GM12878 (cell line): ENCODE data around the gene ADAMTSL3. TPM values are rescaled to one million over a fixed set of nuclear protein-coding genes. Genes with fewer than 3 reads are reported as not detected.
"Not testable (repeated sequence)": the region's sequence is repeated elsewhere in the genome, so short reads cannot be mapped to it uniquely, and the experiment has no call there.

Source experiments
- ATAC-seq: fragments of 200-7000 bp; cut with Tn5 transposase; 3 replicates; pipeline ENCODE4 v1.9.1; 2020; ENCODE audit warnings: mild to moderate bottlenecking, moderate library complexity
- BruUV-seq: library from RNA; stranded (reverse); fragments of 400-500 nt; replicated peaks from 2 replicates; lab custom pipeline; 2021; lab: Mats Ljungman, UMichigan
- CTCF ChIA-PET: fragments of 300-600 bp; sonication (Branson Sonifier 250); formaldehyde crosslinking; extraction: SDS; loops from one replicate; lab custom pipeline; 2021; ENCODE audit warnings: inconsistent platforms; lab: Yijun Ruan, JAX
- POLR2A ChIA-PET: fragments of 350-600 bp; formaldehyde crosslinking; extraction: SDS; loops from one replicate; lab custom pipeline; 2021; ENCODE audit warnings: inconsistent platforms; lab: Charles Lee
- RAD21 ChIA-PET: fragments of 300-600 bp; sonication (Branson Sonifier 250); formaldehyde crosslinking; loops from one replicate; lab custom pipeline; 2023; ENCODE audit warnings: antibody characterized with exemption; ENCODE audit not compliant: unreplicated experiment; lab: Charles Lee
- SMC1A ChIA-PET: fragments of 300-600 bp; sonication (Branson Sonifier 250); formaldehyde crosslinking; loops from one replicate; lab custom pipeline; 2023; ENCODE audit not compliant: unreplicated experiment, uncharacterized antibody; lab: Charles Lee
- DNase-seq: peaks from one replicate; pipeline ENCODE4 v3.0.0-alpha.2; 2011; ENCODE audit warnings: low read depth, low spot score
- FAIRE-seq: peaks from 3 replicates; lab custom pipeline; 2011; peaks lifted over from hg19 to GRCh38; lab: Jason Lieb, UNC
- H2AFZ ChIP-seq: 2 replicates; pipeline ENCODE4 v1.6.0; 2011; ENCODE audit warnings: low read depth, low read length, control low read depth; ENCODE audit not compliant: control insufficient read depth
- H3K27ac ChIP-seq: 2 replicates; pipeline ENCODE4 v1.5.1; 2011; ENCODE audit warnings: control low read depth; ENCODE audit not compliant: control insufficient read depth, insufficient read depth
- H3K27me3 ChIP-seq, 2 experiments: replicated peaks in 1 of 2; 2 replicates each; pipeline versions ENCODE4 v1.6.0 to v1.6.1; 2011; ENCODE audit warnings: low read length in 1 of 2; ENCODE audit not compliant: control insufficient read depth in 2 of 2, insufficient read depth in 2 of 2
- H3K36me3 ChIP-seq, 2 experiments: 2 replicates each; pipeline ENCODE4 v1.5.1; 2011; ENCODE audit warnings: low read length in 1 of 2; ENCODE audit not compliant: control insufficient read depth in 2 of 2, insufficient read depth in 2 of 2
- H3K4me1 ChIP-seq: 2 replicates; pipeline ENCODE4 v1.6.1; 2011; ENCODE audit warnings: mild to moderate bottlenecking, low read length, moderate library complexity, mixed read lengths; ENCODE audit not compliant: control insufficient read depth, insufficient read depth
- H3K4me2 ChIP-seq: 2 replicates; pipeline ENCODE4 v1.6.0; 2011; ENCODE audit warnings: control low read depth; ENCODE audit not compliant: control insufficient read depth, insufficient read depth
- H3K4me3 ChIP-seq: fragments of 200-600 bp; sonication (generic); 2 replicates; pipeline ENCODE4 v1.5.1; 2016
- H3K79me2 ChIP-seq: 2 replicates; pipeline ENCODE4 v1.6.0; 2011; ENCODE audit warnings: low read length; ENCODE audit not compliant: control insufficient read depth, insufficient read depth
- H3K9ac ChIP-seq: 2 replicates; pipeline ENCODE4 v1.8.0; 2011; ENCODE audit warnings: low read length, control low read depth, mixed read lengths; ENCODE audit not compliant: control insufficient read depth, insufficient read depth
- H3K9me3 ChIP-seq: replicated peaks from 3 replicates; pipeline ENCODE4 v1.5.1; 2011; ENCODE audit warnings: mild to moderate bottlenecking, low read length; ENCODE audit not compliant: control insufficient read depth, insufficient read depth
- H4K20me1 ChIP-seq: 2 replicates; pipeline ENCODE4 v1.6.0; 2011; ENCODE audit not compliant: control insufficient read depth, insufficient read depth
- BCL11A ChIP-seq: IDR thresholded peaks from 2 replicates; pipeline ENCODE4 v1.6.1; 2011; ENCODE audit warnings: low read depth, low read length
- CBX3 ChIP-seq: fragments of 200-600 bp; sonication (generic); IDR thresholded peaks from 2 replicates; pipeline ENCODE4 v1.6.1; 2016; ENCODE audit warnings: low read depth, borderline replicate concordance
- HDAC2 ChIP-seq: fragments of 200-600 bp; sonication (generic); IDR thresholded peaks from 2 replicates; pipeline ENCODE4 v1.6.1; 2017
- MEF2B ChIP-seq: fragments of 450-650 bp; IDR thresholded peaks from 2 replicates; pipeline ENCODE4 v1.6.1; 2018; ENCODE audit warnings: mild to moderate bottlenecking, moderate library complexity; ENCODE audit not compliant: partially characterized antibody, poor library complexity, severe bottlenecking
- MLLT1 ChIP-seq: fragments of 450-650 bp; IDR thresholded peaks from 2 replicates; pipeline ENCODE4 v1.6.1; 2016; ENCODE audit warnings: mild to moderate bottlenecking
- TARDBP ChIP-seq: IDR thresholded peaks from 2 replicates; pipeline ENCODE4 v1.6.1; 2016; ENCODE audit warnings: borderline replicate concordance
- YY1 ChIP-seq: IDR thresholded peaks from 2 replicates; pipeline ENCODE4 v1.6.1; 2011; ENCODE audit warnings: low read depth, mild to moderate bottlenecking, low read length
- ZBTB33 ChIP-seq: fragments of 450-650 bp; IDR thresholded peaks from 2 replicates; pipeline ENCODE4 v1.6.1; 2017; ENCODE audit warnings: mild to moderate bottlenecking
- ZBTB4 ChIP-seq: fragments of 450-650 bp; formaldehyde crosslinking; IDR thresholded peaks from 2 replicates; pipeline ENCODE4 v1.4.0; 2022; ENCODE audit warnings: mild to moderate bottlenecking, moderate library complexity
- WGBS: methylation state at CpG from one replicate; pipeline ENCODE4 v1.1.6; 2016; ENCODE audit warnings: low lambda C conversion rate; ENCODE audit not compliant: insufficient replicate concordance, insufficient coverage; ENCODE audit errors: missing lambda C conversion rate; 5-methylcytosine and 5-hydroxymethylcytosine counted together
- in situ Hi-C: fragments of 300-500 bp; cut with MboI; formaldehyde crosslinking; loops from 9 replicates; pipeline ENCODE4 v1.14.3; 2018; ENCODE audit warnings: mixed read lengths
- intact Hi-C: fragments of 100-400 bp; cut with micrococcal nuclease; formaldehyde crosslinking; loops from one replicate; pipeline ENCODE4 v1.14.2; 2022; ENCODE audit not compliant: unreplicated experiment
- polyA plus RNA-seq, 11 experiments: library from polyadenylated mRNA; depleted of rRNA in 4 of 11; unstranded in 6 of 11; stranded (reverse) in 5 of 11; fragments of >200 nt; fragmentation: Nextera tagmentation in 4 of 11; fragmentation: Illumina TruSeq in 1 of 11; extraction: Ambion mirVana in 4 of 11; extraction: Trizol in 1 of 11; gene quantifications; 1 replicate in 1 of 11; 2 replicates in 10 of 11; pipeline versions ENCODE4 v1.2.1 to v1.2.3, GENCODE V29; 2011 to 2016; ENCODE audit warnings: inconsistent platforms in 2 of 11, missing spikeins in 2 of 11, low read depth in 1 of 11
- total RNA-seq, 4 experiments: library from RNA; depleted of rRNA in 3 of 4; stranded (reverse); fragments of >200 nt in 3 of 4; fragmentation: Illumina TruSeq in 1 of 4; extraction: Trizol in 1 of 4; gene quantifications; 2 replicates each; pipeline versions ENCODE4 v1.2.1 to v1.2.3, GENCODE V29; 2013 to 2021

The ADAMTSL3 gene
- total and polyA plus RNA-seq, 10 of the 15 experiments (the other 5 are each of a cell fraction or from before 2014, with no cell fraction given) = 0.01 to 0.28 (median 0.13) TPM

GRCh38 chr15:83961311-83961710 is 307.4 kb downstream of the ADAMTSL3 start:
- no peaks in the 10 kb centered on the region for H3K27me3 ChIP-seq
- no TSS peak for BruUV-seq
- H3K4me2 ChIP-seq = no peak overlapping the region
- H4K20me1 ChIP-seq = no peaks in the 10 kb centered on the region
- 64% methylated on average over 3 of the region's 3 CpGs for WGBS
- H3K27ac ChIP-seq = no peak overlapping the region
- H3K9ac ChIP-seq = no peak overlapping the region
- no peaks in the 10 kb centered on the region for H3K79me2 ChIP-seq
- H3K36me3 ChIP-seq = no peaks in the 10 kb centered on the region
- ATAC-seq (no peak), FAIRE-seq (no peak)
- in situ Hi-C loops = no loop called here
- CTCF ChIA-PET = interaction anchor here (1.2 kb wide), 1 partner anchor 16 kb away, joined by 3 read pairs; no protein-coding TSS in a partner anchor
- RAD21 ChIA-PET = no interaction called here
- TF ChIP-seq BCL11A (no peak), MEF2B (no peak), TARDBP (no peak), CBX3 (no peak), ZBTB33 (no peak), YY1 (no peak), MLLT1 (no peak), HDAC2 (no peak), ZBTB4 (CRISPR knock-in tag) (no peak)
- TF ChIP-seq, all 136 proteins: peak for 0
- peaks cover 3% of the 10 kb centered on the region for H3K4me1 ChIP-seq
- intact Hi-C loops = no loop called here
- DNase-seq = no peak
- SMC1A ChIA-PET = interaction anchor here (1.3 to 2.7 kb wide), 2 partner anchors 30 to 34 kb away, joined by 3 to 8 read pairs; no protein-coding TSS in a partner anchor
- H3K4me3 ChIP-seq = no peak overlapping the region
- H2AFZ ChIP-seq = no peak overlapping the region
- POLR2A ChIA-PET = no interaction called here
- no peaks in the 10 kb centered on the region; the same call in 1 of the 3 replicates for H3K9me3 ChIP-seq

GRCh38 chr15:83964967-83965366 is 311.0 kb downstream of the ADAMTSL3 start:
- CTCF ChIA-PET, H3K79me2 ChIP-seq, BruUV-seq, POLR2A ChIA-PET, H3K27ac ChIP-seq, H3K9me3 ChIP-seq, H3K4me1 ChIP-seq, FAIRE-seq, in situ Hi-C loops, SMC1A ChIA-PET, intact Hi-C loops, H3K27me3 ChIP-seq, H3K4me3 ChIP-seq, H3K4me2 ChIP-seq, H3K36me3 ChIP-seq, H4K20me1 ChIP-seq, H3K9ac ChIP-seq, H2AFZ ChIP-seq, ATAC-seq, DNase-seq, RAD21 ChIA-PET: not testable (repeated sequence)
- 100% methylated on average over 1 of the region's 1 CpG for WGBS
